SK-N-MC (cell line): ENCODE data around the gene TMIGD1.

Source experiments
- EZH2 ChIP-seq: fragments of 200-600 bp; sonication (generic); IDR thresholded peaks from one replicate; pipeline ENCODE4 v1.6.1; 2017; ENCODE audit warnings: antibody characterized with exemption
- POLR2AphosphoS5 ChIP-seq: IDR thresholded peaks from 2 replicates; pipeline ENCODE4 v1.6.1; 2012; ENCODE audit warnings: mild to moderate bottlenecking, low read depth, low read length, borderline replicate concordance

DNA sequence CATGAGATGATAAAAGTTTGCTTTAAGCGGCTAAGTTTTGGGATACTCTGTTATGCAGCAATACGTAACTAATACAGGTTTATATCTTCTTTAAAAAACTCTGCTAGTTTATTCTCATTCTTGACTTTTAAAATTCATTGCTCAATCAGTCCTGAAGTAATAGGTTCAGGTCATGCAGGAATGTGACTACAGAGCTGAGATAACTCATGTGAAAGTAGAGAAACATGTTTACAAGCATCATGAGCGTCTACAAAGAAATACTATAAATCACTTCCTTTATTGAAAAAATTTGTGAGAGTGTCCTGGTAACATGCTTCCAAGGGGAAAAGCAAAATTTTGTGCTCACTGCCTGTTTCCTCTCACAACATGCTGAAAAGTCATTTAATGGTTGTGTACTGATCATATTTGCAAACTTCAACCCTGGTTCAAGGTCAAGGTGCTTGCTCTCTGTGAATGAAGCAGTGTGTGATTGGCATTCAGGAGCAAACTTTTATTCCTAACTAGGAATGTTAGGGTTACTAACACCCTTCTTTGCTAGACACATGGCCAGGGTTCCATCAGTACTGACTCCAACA, 12.5 kb upstream of the TMIGD1 start:
- TF ChIP-seq EZH2 (no peak), POLR2AphosphoS5 (no peak)
